OCI-LY7 (cell line): ENCODE measurements around the gene CLTCL1.

Experiments
- EZH2phosphoT487 ChIP-seq: fragments of 200-600 bp; sonication (generic); IDR thresholded peaks from 2 replicates; pipeline ENCODE4 v1.6.1; 2018; ENCODE audit warnings: low read depth, borderline replicate concordance, mild to moderate bottlenecking, mixed run types, antibody characterized with exemption, low read length, moderate library complexity, mixed read lengths
- TF ChIP-seq, protein P1 (sequence below): fragments of 200-600 bp; sonication (generic); conservative IDR thresholded peaks from 2 replicates; pipeline ENCODE4 v1.5.1; 2014; ENCODE audit warnings: mild to moderate bottlenecking, antibody characterized with exemption, low read length, moderate library complexity, mixed read lengths

GRCh38 chr22:19218541-19219233, 72.8 kb downstream of the CLTCL1 start:
- TF ChIP-seq, protein P1, sequence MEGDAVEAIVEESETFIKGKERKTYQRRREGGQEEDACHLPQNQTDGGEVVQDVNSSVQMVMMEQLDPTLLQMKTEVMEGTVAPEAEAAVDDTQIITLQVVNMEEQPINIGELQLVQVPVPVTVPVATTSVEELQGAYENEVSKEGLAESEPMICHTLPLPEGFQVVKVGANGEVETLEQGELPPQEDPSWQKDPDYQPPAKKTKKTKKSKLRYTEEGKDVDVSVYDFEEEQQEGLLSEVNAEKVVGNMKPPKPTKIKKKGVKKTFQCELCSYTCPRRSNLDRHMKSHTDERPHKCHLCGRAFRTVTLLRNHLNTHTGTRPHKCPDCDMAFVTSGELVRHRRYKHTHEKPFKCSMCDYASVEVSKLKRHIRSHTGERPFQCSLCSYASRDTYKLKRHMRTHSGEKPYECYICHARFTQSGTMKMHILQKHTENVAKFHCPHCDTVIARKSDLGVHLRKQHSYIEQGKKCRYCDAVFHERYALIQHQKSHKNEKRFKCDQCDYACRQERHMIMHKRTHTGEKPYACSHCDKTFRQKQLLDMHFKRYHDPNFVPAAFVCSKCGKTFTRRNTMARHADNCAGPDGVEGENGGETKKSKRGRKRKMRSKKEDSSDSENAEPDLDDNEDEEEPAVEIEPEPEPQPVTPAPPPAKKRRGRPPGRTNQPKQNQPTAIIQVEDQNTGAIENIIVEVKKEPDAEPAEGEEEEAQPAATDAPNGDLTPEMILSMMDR: no peak
- no peak for TF ChIP-seq EZH2phosphoT487
